ENCODE data around the gene CENPP. TPM values are rescaled to one million over a fixed set of nuclear protein-coding genes. Genes with fewer than 3 reads are reported as not detected.

CENPP gene
- total RNA-seq, 1 experiment from 2014 or later: 8.3 TPM

GRCh38 chr9:92658611-92659010, 332.9 kb downstream of the CENPP start:
- no peak overlapping the region for H3K27ac ChIP-seq (ENCODE audit: low read length)
- H3K27me3 ChIP-seq (ENCODE audit: low read length): no peaks in the 10 kb centered on the region
- no peaks in the 10 kb centered on the region for H3F3A ChIP-seq (ENCODE audit: low read length, unreplicated experiment)
- no TSS peak for BruUV-seq (replicated peaks)
- no peak overlapping the region for H3K4me2 ChIP-seq (ENCODE audit: low read length)
- peaks cover 63% of the 10 kb centered on the region for H3K79me2 ChIP-seq (ENCODE audit: low read length)
- H3K36me3 ChIP-seq (ENCODE audit: low read depth, low read length): peaks cover 14% of the 10 kb centered on the region
- ChIA-PET POLR2A (ENCODE audit: unreplicated experiment) (no interaction called here), CTCF (no interaction called here)
- no peak for ATAC-seq
- peaks cover 7% of the 10 kb centered on the region; the same call in 1 of the 2 replicates for H4K20me1 ChIP-seq (ENCODE audit: low read length)
- no peaks in the 10 kb centered on the region for H3K9me2 ChIP-seq (replicated peaks; ENCODE audit: low read length)
- no peak for TF ChIP-seq CTCF (conservative IDR thresholded peaks at IDR 0.05; ENCODE audit: low read depth, low read length)
- TF ChIP-seq EZH2 (IDR thresholded peaks at IDR 0.05; ENCODE audit: low read length, unreplicated experiment): no peak
- TF ChIP-seq EZH2phosphoT487 (IDR thresholded peaks at IDR 0.05; ENCODE audit: borderline replicate concordance, low read length): no peak
- peaks cover 11% of the 10 kb centered on the region for H3K4me1 ChIP-seq (ENCODE audit: insufficient read depth, low read length)
- H3K4me3 ChIP-seq (ENCODE audit: low read length): no peak overlapping the region
- DNase-seq: no peak
- intact Hi-C loops (cut with micrococcal nuclease): no loop called here
- H2AFZ ChIP-seq (ENCODE audit: low read length): no peak overlapping the region
- no peaks in the 10 kb centered on the region for H3K9me3 ChIP-seq (ENCODE audit: low read length)
- H3K9ac ChIP-seq (ENCODE audit: low read length): no peak overlapping the region

- no peaks in the 10 kb centered on the region for H3K9me2 ChIP-seq (replicated peaks; ENCODE audit: low read length)
- no peak overlapping the region for H3K4me2 ChIP-seq (ENCODE audit: low read length)
- peaks cover 10% of the 10 kb centered on the region for H3K4me1 ChIP-seq (ENCODE audit: insufficient read depth, low read length)
- H3K4me3 ChIP-seq (ENCODE audit: low read length): no peak overlapping the region
- H2AFZ ChIP-seq (ENCODE audit: low read length): no peak overlapping the region
- ATAC-seq (no peak), DNase-seq (no peak)
- BruUV-seq (replicated peaks): no TSS peak
- TF ChIP-seq EZH2 (IDR thresholded peaks at IDR 0.05; ENCODE audit: low read length, unreplicated experiment) (no peak), EZH2phosphoT487 (IDR thresholded peaks at IDR 0.05; ENCODE audit: borderline replicate concordance, low read length) (no peak), CTCF (conservative IDR thresholded peaks at IDR 0.05; ENCODE audit: low read depth, low read length) (no peak)
- no peak overlapping the region for H3K27ac ChIP-seq (ENCODE audit: low read length)
- peaks cover 14% of the 10 kb centered on the region for H3K36me3 ChIP-seq (ENCODE audit: low read depth, low read length)
- ChIA-PET CTCF (no interaction called here), POLR2A (ENCODE audit: unreplicated experiment) (no interaction called here)
- no peaks in the 10 kb centered on the region for H3K9me3 ChIP-seq (ENCODE audit: low read length)
- peaks cover 7% of the 10 kb centered on the region; the same call in 1 of the 2 replicates for H4K20me1 ChIP-seq (ENCODE audit: low read length)
- peaks cover 64% of the 10 kb centered on the region for H3K79me2 ChIP-seq (ENCODE audit: low read length)
- H3K9ac ChIP-seq (ENCODE audit: low read length): no peak overlapping the region
- intact Hi-C loops (cut with micrococcal nuclease): no loop called here
- no peaks in the 10 kb centered on the region for H3K27me3 ChIP-seq (ENCODE audit: low read length)
- H3F3A ChIP-seq (ENCODE audit: low read length, unreplicated experiment): no peaks in the 10 kb centered on the region
These were observed 333.8 kb downstream of the CENPP start for GRCh38 chr9:92659601-92660000.

GRCh38 chr9:92660266-92660665, 334.5 kb downstream of the CENPP start:
- Histone ChIP-seq H3K9me3 (ENCODE audit: low read length) (no peaks in the 10 kb centered on the region), H3K4me1 (ENCODE audit: insufficient read depth, low read length) (peaks cover 4% of the 10 kb centered on the region), H3K4me3 (ENCODE audit: low read length) (no peak overlapping the region), H4K20me1 (ENCODE audit: low read length) (peaks cover 7% of the 10 kb centered on the region; the same call in 1 of the 2 replicates), H2AFZ (ENCODE audit: low read length) (no peak overlapping the region), H3K4me2 (ENCODE audit: low read length) (no peak overlapping the region), H3K79me2 (ENCODE audit: low read length) (peaks cover 68% of the 10 kb centered on the region), H3K27ac (ENCODE audit: low read length) (no peak overlapping the region), H3K27me3 (ENCODE audit: low read length) (no peaks in the 10 kb centered on the region), H3F3A (ENCODE audit: low read length, unreplicated experiment) (no peaks in the 10 kb centered on the region), H3K9me2 (replicated peaks; ENCODE audit: low read length) (no peaks in the 10 kb centered on the region), H3K9ac (ENCODE audit: low read length) (no peak overlapping the region), H3K36me3 (ENCODE audit: low read depth, low read length) (peaks cover 14% of the 10 kb centered on the region; the same call in 1 of the 2 replicates)
- intact Hi-C loops (cut with micrococcal nuclease): no loop called here
- CTCF ChIA-PET: no interaction called here
- BruUV-seq (replicated peaks): no TSS peak
- POLR2A ChIA-PET (ENCODE audit: unreplicated experiment): interaction anchor here (0.5 kb wide), 1 partner anchor 24 kb away, joined by 10 read pairs; no protein-coding TSS in a partner anchor
- ATAC-seq: no peak
- TF ChIP-seq EZH2 (IDR thresholded peaks at IDR 0.05; ENCODE audit: low read length, unreplicated experiment): no peak
- TF ChIP-seq CTCF (conservative IDR thresholded peaks at IDR 0.05; ENCODE audit: low read depth, low read length): no peak
- TF ChIP-seq EZH2phosphoT487 (IDR thresholded peaks at IDR 0.05; ENCODE audit: borderline replicate concordance, low read length): no peak
- no peak for DNase-seq

All from PC-3 (cell line).